Measurements from ENCODE around the gene ZNF684.
"Not testable (repeated sequence)": the region's sequence is repeated elsewhere in the genome, so short reads cannot be mapped to it uniquely, and the experiment has no call there.

The ZNF684 gene

DNA sequence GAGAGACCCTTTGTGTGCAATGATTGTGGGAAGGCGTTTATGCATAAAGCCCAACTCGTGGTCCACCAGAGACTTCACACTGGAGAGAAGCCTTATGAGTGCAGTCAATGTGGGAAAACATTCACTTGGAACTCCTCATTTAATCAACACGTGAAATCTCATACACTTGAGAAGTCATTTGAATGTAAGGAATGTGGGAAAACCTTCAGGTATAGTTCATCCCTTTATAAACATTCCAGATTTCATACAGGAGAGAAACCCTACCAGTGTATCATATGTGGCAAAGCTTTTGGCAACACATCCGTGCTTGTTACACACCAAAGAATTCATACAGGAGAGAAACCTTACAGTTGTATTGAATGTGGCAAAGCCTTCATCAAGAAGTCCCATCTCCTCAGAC, 15.5 kb downstream of the ZNF684 start:
- H3K4me1 ChIP-seq (ENCODE audit: insufficient read depth, low read length, poor library complexity, severe bottlenecking): no peaks in the 10 kb centered on the region
- H3K9ac ChIP-seq (ENCODE audit: low read depth, low read length, poor library complexity, severe bottlenecking): no peak overlapping the region
- no peak for TF ChIP-seq EZH2phosphoT487 (IDR thresholded peaks at IDR 0.05; ENCODE audit: borderline replicate concordance)
- TF ChIP-seq, protein P1, sequence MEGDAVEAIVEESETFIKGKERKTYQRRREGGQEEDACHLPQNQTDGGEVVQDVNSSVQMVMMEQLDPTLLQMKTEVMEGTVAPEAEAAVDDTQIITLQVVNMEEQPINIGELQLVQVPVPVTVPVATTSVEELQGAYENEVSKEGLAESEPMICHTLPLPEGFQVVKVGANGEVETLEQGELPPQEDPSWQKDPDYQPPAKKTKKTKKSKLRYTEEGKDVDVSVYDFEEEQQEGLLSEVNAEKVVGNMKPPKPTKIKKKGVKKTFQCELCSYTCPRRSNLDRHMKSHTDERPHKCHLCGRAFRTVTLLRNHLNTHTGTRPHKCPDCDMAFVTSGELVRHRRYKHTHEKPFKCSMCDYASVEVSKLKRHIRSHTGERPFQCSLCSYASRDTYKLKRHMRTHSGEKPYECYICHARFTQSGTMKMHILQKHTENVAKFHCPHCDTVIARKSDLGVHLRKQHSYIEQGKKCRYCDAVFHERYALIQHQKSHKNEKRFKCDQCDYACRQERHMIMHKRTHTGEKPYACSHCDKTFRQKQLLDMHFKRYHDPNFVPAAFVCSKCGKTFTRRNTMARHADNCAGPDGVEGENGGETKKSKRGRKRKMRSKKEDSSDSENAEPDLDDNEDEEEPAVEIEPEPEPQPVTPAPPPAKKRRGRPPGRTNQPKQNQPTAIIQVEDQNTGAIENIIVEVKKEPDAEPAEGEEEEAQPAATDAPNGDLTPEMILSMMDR (conservative IDR thresholded peaks at IDR 0.05; ENCODE audit: low read length): no peak
- H3F3A ChIP-seq (ENCODE audit: low read depth): no peaks in the 10 kb centered on the region
- H3K79me2 ChIP-seq (ENCODE audit: insufficient read depth, low read length): no peaks in the 10 kb centered on the region
- no peak overlapping the region for H3K4me2 ChIP-seq (ENCODE audit: low read depth, low read length, poor library complexity, severe bottlenecking)
- no peaks in the 10 kb centered on the region for H3K9me2 ChIP-seq (replicated peaks; ENCODE audit: low read depth, low read length)
- no peak overlapping the region for H2AFZ ChIP-seq (ENCODE audit: low read length)
- no peaks in the 10 kb centered on the region for H4K20me1 ChIP-seq (ENCODE audit: insufficient read depth, low read length, poor library complexity, severe bottlenecking)
- peaks cover 24% of the 10 kb centered on the region; the same call in 1 of the 2 replicates for H3K36me3 ChIP-seq (ENCODE audit: insufficient read depth, low read length)
- no peaks in the 10 kb centered on the region for H3K27me3 ChIP-seq (ENCODE audit: insufficient read depth, low read length, poor library complexity, severe bottlenecking)
- H3K9me3 ChIP-seq (ENCODE audit: insufficient read depth, low read depth, low read length): no peaks in the 10 kb centered on the region; the same call in 1 of the 2 replicates
- no peak overlapping the region for H3K4me3 ChIP-seq (ENCODE audit: low read length, poor library complexity, severe bottlenecking)

DNA sequence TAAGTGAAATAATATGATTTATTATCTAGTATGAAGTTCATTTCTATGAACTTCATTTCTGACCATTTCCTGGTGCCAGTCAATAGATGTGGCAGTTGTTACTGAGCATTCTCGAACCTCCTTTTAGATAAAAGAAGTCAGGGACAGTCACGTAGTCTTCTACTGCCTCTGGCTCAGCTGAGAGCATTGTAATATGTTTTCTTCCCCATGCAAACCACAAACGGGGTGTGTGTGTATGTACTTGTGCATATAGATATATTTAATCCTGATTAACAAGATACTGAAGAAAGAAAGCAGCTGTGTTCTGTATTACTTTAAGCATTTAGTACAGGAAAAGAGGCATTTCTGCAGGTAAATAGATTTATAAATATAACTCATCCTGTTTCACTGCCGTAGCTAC, 21.6 kb downstream of the ZNF684 start:
- TF ChIP-seq, protein P1 (conservative IDR thresholded peaks at IDR 0.05; ENCODE audit: low read length): no peak
- no peak for TF ChIP-seq EZH2phosphoT487 (IDR thresholded peaks at IDR 0.05; ENCODE audit: borderline replicate concordance)
- Histone ChIP-seq H3K4me1 (ENCODE audit: insufficient read depth, low read length, poor library complexity, severe bottlenecking) (no peaks in the 10 kb centered on the region), H3K27me3 (ENCODE audit: insufficient read depth, low read length, poor library complexity, severe bottlenecking) (no peaks in the 10 kb centered on the region), H3K9me3 (ENCODE audit: insufficient read depth, low read depth, low read length) (no peaks in the 10 kb centered on the region), H4K20me1 (ENCODE audit: insufficient read depth, low read length, poor library complexity, severe bottlenecking) (no peaks in the 10 kb centered on the region), H2AFZ (ENCODE audit: low read length) (no peak overlapping the region), H3K9ac (ENCODE audit: low read depth, low read length, poor library complexity, severe bottlenecking) (no peak overlapping the region), H3K36me3 (ENCODE audit: insufficient read depth, low read length) (no peaks in the 10 kb centered on the region), H3K4me2 (ENCODE audit: low read depth, low read length, poor library complexity, severe bottlenecking) (no peak overlapping the region), H3K9me2 (replicated peaks; ENCODE audit: low read depth, low read length) (no peaks in the 10 kb centered on the region), H3K4me3 (ENCODE audit: low read length, poor library complexity, severe bottlenecking) (no peak overlapping the region), H3K79me2 (ENCODE audit: insufficient read depth, low read length) (no peaks in the 10 kb centered on the region), H3F3A (ENCODE audit: low read depth) (no peaks in the 10 kb centered on the region)

DNA sequence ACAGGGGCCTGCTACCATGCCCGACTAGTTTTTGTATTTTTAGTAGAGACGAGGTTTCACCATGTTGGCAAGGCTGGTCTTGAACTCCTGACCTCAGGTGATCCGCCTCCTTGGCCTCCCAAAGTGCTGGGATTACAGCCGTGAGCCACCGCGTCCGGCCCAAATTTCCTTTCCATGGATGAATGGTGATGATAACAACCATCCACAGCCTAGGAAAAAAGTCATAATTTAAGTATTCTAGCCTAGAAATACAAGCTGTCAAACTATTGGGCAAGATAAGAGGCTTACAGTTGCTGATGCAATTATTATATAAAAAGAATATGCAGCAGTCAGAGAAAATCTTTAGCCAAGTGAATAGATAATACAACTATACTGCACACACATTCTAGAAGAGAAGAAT, 23.4 kb downstream of the ZNF684 start:
- not testable (repeated sequence) for H3F3A ChIP-seq (ENCODE audit: low read depth); H3K4me2 ChIP-seq (ENCODE audit: low read depth, low read length, poor library complexity, severe bottlenecking); H3K27me3 ChIP-seq (ENCODE audit: insufficient read depth, low read length, poor library complexity, severe bottlenecking); H3K9me3 ChIP-seq (ENCODE audit: insufficient read depth, low read depth, low read length); H3K36me3 ChIP-seq (ENCODE audit: insufficient read depth, low read length); H3K4me1 ChIP-seq (ENCODE audit: insufficient read depth, low read length, poor library complexity, severe bottlenecking); H3K4me3 ChIP-seq (ENCODE audit: low read length, poor library complexity, severe bottlenecking); H3K79me2 ChIP-seq (ENCODE audit: insufficient read depth, low read length); H4K20me1 ChIP-seq (ENCODE audit: insufficient read depth, low read length, poor library complexity, severe bottlenecking); H3K9me2 ChIP-seq (replicated peaks; ENCODE audit: low read depth, low read length); H2AFZ ChIP-seq (ENCODE audit: low read length); H3K9ac ChIP-seq (ENCODE audit: low read depth, low read length, poor library complexity, severe bottlenecking)

DNA sequence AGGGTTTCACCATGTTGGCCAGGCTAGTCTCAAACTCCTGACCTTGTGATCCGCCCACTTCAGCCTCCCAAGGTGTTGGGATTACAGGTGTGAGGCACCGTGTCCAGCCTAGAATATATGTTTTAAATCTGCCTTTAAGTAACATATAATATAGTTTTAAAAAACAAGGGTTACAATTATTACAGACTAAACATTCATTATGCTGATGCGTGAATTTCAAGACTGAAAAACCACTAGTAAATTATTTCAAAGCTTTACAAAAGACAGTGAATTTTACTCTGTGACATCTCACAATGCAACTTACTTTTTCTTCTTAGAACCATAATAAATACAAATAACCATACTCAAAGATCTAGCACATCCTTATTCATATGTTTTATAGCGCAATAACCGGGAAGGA, 24.7 kb downstream of the ZNF684 start:
- Histone ChIP-seq H2AFZ (ENCODE audit: low read length) (no peak overlapping the region), H3K9me3 (ENCODE audit: insufficient read depth, low read depth, low read length) (no peaks in the 10 kb centered on the region), H3F3A (ENCODE audit: low read depth) (no peaks in the 10 kb centered on the region), H3K4me2 (ENCODE audit: low read depth, low read length, poor library complexity, severe bottlenecking) (no peak overlapping the region), H3K9me2 (replicated peaks; ENCODE audit: low read depth, low read length) (no peaks in the 10 kb centered on the region), H3K9ac (ENCODE audit: low read depth, low read length, poor library complexity, severe bottlenecking) (no peak overlapping the region), H3K79me2 (ENCODE audit: insufficient read depth, low read length) (no peaks in the 10 kb centered on the region), H4K20me1 (ENCODE audit: insufficient read depth, low read length, poor library complexity, severe bottlenecking) (no peaks in the 10 kb centered on the region), H3K36me3 (ENCODE audit: insufficient read depth, low read length) (no peaks in the 10 kb centered on the region), H3K4me3 (ENCODE audit: low read length, poor library complexity, severe bottlenecking) (no peak overlapping the region), H3K4me1 (ENCODE audit: insufficient read depth, low read length, poor library complexity, severe bottlenecking) (no peaks in the 10 kb centered on the region), H3K27me3 (ENCODE audit: insufficient read depth, low read length, poor library complexity, severe bottlenecking) (no peaks in the 10 kb centered on the region)
- TF ChIP-seq, protein P1 (conservative IDR thresholded peaks at IDR 0.05; ENCODE audit: low read length): no peak
- TF ChIP-seq EZH2phosphoT487 (IDR thresholded peaks at IDR 0.05; ENCODE audit: borderline replicate concordance): no peak

DNA sequence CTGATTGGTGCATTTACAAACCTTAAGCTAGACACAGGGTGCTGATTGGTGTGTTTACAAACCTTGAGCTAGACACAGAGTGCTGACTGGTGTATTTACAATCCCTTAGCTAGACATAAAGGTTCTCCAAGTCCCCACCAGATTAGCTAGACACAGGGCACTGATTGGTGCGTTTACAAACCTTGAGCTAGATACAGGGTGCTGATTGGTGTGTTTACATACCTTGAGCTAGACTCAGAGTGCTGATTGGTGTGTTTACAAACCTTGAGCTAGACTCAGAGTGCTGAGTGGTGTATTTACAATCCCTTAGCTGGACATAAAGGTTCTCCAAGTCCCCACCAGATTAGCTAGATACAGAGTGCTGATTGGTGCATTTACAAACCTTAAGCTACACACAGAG, 26.8 kb downstream of the ZNF684 start:
- H3K4me1 ChIP-seq (ENCODE audit: insufficient read depth, low read length, poor library complexity, severe bottlenecking); H3K9ac ChIP-seq (ENCODE audit: low read depth, low read length, poor library complexity, severe bottlenecking); H3K79me2 ChIP-seq (ENCODE audit: insufficient read depth, low read length); H3K27me3 ChIP-seq (ENCODE audit: insufficient read depth, low read length, poor library complexity, severe bottlenecking); H3K9me3 ChIP-seq (ENCODE audit: insufficient read depth, low read depth, low read length); H3K9me2 ChIP-seq (replicated peaks; ENCODE audit: low read depth, low read length); H3K4me3 ChIP-seq (ENCODE audit: low read length, poor library complexity, severe bottlenecking); H2AFZ ChIP-seq (ENCODE audit: low read length); H3F3A ChIP-seq (ENCODE audit: low read depth); H4K20me1 ChIP-seq (ENCODE audit: insufficient read depth, low read length, poor library complexity, severe bottlenecking); H3K36me3 ChIP-seq (ENCODE audit: insufficient read depth, low read length); H3K4me2 ChIP-seq (ENCODE audit: low read depth, low read length, poor library complexity, severe bottlenecking): not testable (repeated sequence)
